ENCODE results near the gene RBMS3.

RBMS3 gene

DNA sequence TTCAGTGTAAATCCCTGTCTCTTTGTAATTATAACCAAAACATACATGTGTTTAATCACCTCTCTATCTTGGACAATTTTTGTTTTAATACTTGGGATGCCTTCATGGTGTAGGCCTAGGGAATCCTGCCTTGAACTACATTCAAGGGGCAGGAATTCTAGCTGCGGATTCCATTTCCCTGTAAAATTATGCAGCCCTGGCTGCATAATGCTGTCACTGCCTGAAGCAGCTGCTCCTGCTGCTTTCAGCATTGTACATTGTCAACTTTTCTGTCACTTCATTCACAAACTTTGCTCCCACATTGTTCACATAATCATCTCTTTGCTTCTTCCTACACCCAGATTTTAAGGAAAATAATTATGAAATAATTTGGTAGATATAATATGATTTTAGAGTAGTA, 638.7 kb downstream of the RBMS3 start:
- no peaks in the 10 kb centered on the region for H3K9me3 ChIP-seq (ENCODE audit: control insufficient read depth in 1 of 2, low read length in 2 of 2)
- no peaks in the 10 kb centered on the region for H3K27me3 ChIP-seq (ENCODE audit: low read depth, low read length)
- no peaks in the 10 kb centered on the region for H3K36me3 ChIP-seq (ENCODE audit: control insufficient read depth in 1 of 2, insufficient read depth in 2 of 2, low read length in 2 of 2)
- H3K4me3 ChIP-seq (ENCODE audit: low read depth in 1 of 2, low read length in 2 of 2): no peak overlapping the region
- H3K27ac ChIP-seq (ENCODE audit: low read length): no peak overlapping the region
- H3K4me1 ChIP-seq (ENCODE audit: control insufficient read depth in 1 of 2, insufficient read depth in 2 of 2, low read length in 2 of 2): no peaks in the 10 kb centered on the region

DNA sequence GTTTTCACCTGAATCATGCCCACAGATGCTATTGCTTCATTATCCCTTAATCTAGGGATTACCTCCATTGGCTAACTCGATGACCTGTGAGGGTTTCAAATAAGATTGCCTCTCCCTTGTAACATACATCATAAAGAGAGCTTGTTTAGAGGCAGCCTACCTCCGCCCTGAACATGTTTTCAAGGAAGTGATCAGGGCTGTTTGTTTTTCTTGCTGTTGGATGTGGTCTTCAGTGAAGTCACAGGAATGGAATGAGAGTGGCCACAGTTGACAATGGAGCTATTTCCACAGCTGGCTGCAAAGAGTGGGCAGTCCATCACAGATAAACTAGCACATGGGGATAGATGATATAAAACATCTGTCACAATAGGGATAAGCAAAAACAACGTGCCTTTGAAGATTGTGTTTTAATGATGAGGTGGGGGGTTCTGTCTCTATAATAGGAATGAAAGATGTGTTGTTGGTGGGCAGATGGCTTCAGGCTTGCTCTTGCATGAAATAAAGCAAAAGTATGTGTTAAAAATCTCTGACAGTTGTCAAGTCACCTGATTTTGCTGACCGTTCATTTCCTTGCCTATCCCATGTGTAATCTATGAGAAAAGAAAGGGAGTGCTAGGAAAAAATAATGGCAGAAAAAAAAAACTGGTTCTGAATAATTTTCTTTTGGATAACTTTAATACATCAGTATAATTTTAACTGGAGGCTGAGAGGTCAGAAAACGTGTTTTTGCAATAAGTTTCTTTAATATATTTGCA, 642.3 kb downstream of the RBMS3 start:
- H3K27me3 ChIP-seq (ENCODE audit: low read depth, low read length): no peaks in the 10 kb centered on the region
- no peak overlapping the region for H3K4me3 ChIP-seq (ENCODE audit: low read depth in 1 of 2, low read length in 2 of 2)
- no peak overlapping the region for H3K27ac ChIP-seq (ENCODE audit: low read length)
- H3K36me3 ChIP-seq (ENCODE audit: control insufficient read depth in 1 of 2, insufficient read depth in 2 of 2, low read length in 2 of 2): no peaks in the 10 kb centered on the region
- no peaks in the 10 kb centered on the region for H3K9me3 ChIP-seq (ENCODE audit: control insufficient read depth in 1 of 2, low read length in 2 of 2)
- H3K4me1 ChIP-seq (ENCODE audit: control insufficient read depth in 1 of 2, insufficient read depth in 2 of 2, low read length in 2 of 2): no peaks in the 10 kb centered on the region

DNA sequence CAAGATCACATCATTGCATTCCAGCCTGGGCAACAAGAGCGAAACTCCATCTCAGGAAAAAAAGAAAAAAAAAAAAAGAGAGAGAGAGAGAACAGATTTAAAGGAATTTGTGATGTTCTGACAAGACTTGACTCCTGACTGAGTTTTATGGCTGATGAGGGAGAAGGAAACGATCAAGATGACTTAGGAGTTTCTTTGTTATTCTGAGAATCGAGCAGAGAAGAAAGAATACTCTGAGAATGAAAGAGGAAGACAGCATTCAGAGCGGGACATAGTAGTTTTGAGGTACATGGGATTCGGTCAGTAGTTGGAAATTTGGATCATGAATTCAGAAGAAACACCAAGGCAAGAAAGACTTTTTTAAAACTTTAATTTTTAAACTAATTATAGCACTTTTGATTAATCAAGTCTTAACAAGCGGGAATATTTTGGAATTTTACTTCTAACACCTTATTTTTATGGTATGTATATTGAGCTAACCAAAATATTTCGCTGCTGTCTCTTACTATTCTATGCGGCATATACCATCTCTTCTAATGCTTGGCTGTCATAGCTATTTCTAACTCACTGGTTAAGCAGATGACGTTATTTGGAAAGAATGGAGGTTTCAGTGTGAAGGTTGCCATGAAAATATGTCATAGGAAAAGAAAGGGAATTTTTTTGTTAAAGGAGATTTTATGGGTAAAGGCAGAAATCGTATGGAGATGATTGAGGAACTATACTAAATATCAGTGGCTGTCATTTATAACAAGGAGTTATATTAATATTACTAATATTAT, 644.1 kb downstream of the RBMS3 start:
- H3K27me3 ChIP-seq (ENCODE audit: low read depth, low read length): no peaks in the 10 kb centered on the region
- no peaks in the 10 kb centered on the region for H3K9me3 ChIP-seq (ENCODE audit: control insufficient read depth in 1 of 2, low read length in 2 of 2)
- H3K36me3 ChIP-seq (ENCODE audit: control insufficient read depth in 1 of 2, insufficient read depth in 2 of 2, low read length in 2 of 2): no peaks in the 10 kb centered on the region
- no peak overlapping the region for H3K27ac ChIP-seq (ENCODE audit: low read length)
- H3K4me1 ChIP-seq (ENCODE audit: control insufficient read depth in 1 of 2, insufficient read depth in 2 of 2, low read length in 2 of 2): no peaks in the 10 kb centered on the region
- H3K4me3 ChIP-seq (ENCODE audit: low read depth in 1 of 2, low read length in 2 of 2): no peak overlapping the region

DNA sequence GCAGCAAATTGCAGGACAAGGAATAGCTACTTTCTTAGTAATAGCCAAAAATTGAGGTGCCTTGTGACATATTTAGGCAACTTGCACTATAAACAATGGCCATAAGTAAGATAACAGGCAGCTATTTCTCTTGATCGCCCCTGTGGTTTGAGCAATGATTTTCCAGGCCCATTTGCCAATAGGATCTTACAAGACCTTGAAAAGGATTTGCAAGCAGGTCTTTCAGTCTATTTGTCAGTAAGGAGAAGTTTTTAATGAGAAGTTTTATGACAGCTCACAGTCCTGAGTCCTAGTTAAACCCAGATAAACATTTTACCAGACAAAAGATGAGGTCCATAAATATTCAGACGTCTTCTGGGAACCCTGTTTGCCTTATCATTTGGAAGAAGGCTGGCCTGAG, 645.5 kb downstream of the RBMS3 start:
- no peaks in the 10 kb centered on the region for H3K9me3 ChIP-seq (ENCODE audit: control insufficient read depth in 1 of 2, low read length in 2 of 2)
- H3K4me1 ChIP-seq (ENCODE audit: control insufficient read depth in 1 of 2, insufficient read depth in 2 of 2, low read length in 2 of 2): no peaks in the 10 kb centered on the region
- H3K27me3 ChIP-seq (ENCODE audit: low read depth, low read length): no peaks in the 10 kb centered on the region
- no peaks in the 10 kb centered on the region for H3K36me3 ChIP-seq (ENCODE audit: control insufficient read depth in 1 of 2, insufficient read depth in 2 of 2, low read length in 2 of 2)
- no peak overlapping the region for H3K4me3 ChIP-seq (ENCODE audit: low read depth in 1 of 2, low read length in 2 of 2)
- no peak overlapping the region for H3K27ac ChIP-seq (ENCODE audit: low read length)

DNA sequence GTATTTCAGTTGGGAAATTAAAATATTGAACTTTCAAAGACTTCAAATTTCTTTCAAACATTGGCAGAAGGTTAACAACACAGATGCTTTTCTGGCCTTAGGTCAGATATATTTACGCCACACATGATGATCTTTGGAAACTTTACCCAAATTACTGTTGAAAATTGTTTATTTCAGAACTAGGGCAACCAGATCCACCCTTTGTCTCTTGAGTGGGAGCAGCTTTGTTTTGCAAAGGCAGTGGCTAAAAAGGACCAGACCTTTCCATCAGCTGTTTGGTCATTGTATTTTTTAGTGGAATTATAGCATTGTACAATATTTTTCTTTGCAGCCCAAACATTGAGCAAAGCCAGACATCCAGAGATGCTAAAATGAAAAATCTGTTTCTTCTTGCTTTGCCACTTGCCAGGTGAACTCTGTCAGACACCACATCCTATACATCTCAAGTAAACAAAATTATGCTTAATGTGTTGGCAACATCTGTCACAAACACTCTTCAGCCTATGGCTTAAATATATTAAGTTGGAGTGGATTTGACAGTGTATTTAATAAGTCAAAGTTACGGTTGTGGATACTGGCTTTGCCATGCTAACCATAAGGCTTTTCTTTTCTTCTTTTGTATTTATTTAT, 651.9 kb downstream of the RBMS3 start:
- no peak overlapping the region for H3K4me3 ChIP-seq (ENCODE audit: low read depth in 1 of 2, low read length in 2 of 2)
- no peaks in the 10 kb centered on the region for H3K36me3 ChIP-seq (ENCODE audit: control insufficient read depth in 1 of 2, insufficient read depth in 2 of 2, low read length in 2 of 2)
- no peaks in the 10 kb centered on the region for H3K9me3 ChIP-seq (ENCODE audit: control insufficient read depth in 1 of 2, low read length in 2 of 2)
- H3K27me3 ChIP-seq (ENCODE audit: low read depth, low read length): no peaks in the 10 kb centered on the region
- H3K27ac ChIP-seq (ENCODE audit: low read length): no peak overlapping the region
- peaks cover 0 to 9% of the 10 kb centered on the region in 2 donors for H3K4me1 ChIP-seq (ENCODE audit: control insufficient read depth in 1 of 2, insufficient read depth in 2 of 2, low read length in 2 of 2)

DNA sequence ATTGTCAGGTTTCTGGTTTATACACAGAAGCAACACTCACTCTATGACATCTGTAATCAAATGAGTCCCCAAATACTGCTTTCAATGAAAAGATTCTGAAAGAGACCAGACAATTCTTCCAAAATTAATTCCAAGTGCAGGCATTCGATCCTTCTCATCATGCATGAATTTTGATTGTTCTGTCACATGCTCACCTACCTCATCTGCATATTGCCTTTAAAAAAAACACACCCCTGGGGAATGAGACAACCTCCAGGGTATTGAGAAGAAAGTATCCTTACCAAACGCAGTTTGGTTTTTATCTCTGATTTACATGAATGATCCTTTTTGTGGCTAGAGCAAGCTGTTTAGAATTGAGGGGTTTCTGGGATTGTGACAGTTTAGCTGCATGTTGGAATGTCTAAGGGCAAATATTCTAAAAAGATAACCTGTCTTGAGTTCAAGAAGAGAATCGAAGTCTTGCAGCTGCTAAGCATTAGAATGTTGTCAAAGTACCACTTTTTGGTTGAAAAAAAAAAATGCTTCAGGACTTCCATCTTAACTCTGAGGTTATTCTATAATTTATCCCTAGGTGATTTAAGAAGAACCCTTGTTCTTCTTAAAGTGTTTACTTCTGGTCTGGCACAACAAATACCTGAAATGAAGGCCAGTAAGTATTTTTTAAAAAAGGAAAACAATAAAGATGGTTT, 653.1 kb downstream of the RBMS3 start:
- Histone ChIP-seq H3K36me3 (ENCODE audit: control insufficient read depth in 1 of 2, insufficient read depth in 2 of 2, low read length in 2 of 2) (no peaks in the 10 kb centered on the region), H3K4me3 (ENCODE audit: low read depth in 1 of 2, low read length in 2 of 2) (no peak overlapping the region), H3K4me1 (ENCODE audit: control insufficient read depth in 1 of 2, insufficient read depth in 2 of 2, low read length in 2 of 2) (peaks cover 0 to 9% of the 10 kb centered on the region in 2 donors), H3K9me3 (ENCODE audit: control insufficient read depth in 1 of 2, low read length in 2 of 2) (no peaks in the 10 kb centered on the region), H3K27me3 (ENCODE audit: low read depth, low read length) (no peaks in the 10 kb centered on the region), H3K27ac (ENCODE audit: low read length) (no peak overlapping the region)

DNA sequence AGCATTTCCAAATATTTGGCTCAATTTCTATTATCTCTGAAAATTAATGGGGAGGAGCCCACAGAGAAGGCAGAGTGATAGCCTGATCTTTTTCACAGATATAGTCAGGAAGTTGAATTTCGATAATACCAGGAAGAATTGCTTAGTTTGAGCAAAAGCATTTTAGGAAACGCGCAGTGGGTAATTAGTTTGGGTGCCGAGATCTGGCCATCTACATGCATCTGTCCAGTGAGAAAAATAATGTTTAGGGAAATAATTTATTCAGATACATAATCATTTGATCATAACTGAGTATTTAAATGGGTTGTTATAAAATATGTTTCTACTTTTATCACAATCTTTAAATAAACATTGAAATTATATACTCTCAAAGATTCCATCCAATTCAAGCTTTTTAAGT, 653.9 kb downstream of the RBMS3 start:
- H3K27me3 ChIP-seq (ENCODE audit: low read depth, low read length): no peaks in the 10 kb centered on the region
- peaks cover 0 to 9% of the 10 kb centered on the region in 2 donors for H3K4me1 ChIP-seq (ENCODE audit: control insufficient read depth in 1 of 2, insufficient read depth in 2 of 2, low read length in 2 of 2)
- no peaks in the 10 kb centered on the region for H3K36me3 ChIP-seq (ENCODE audit: control insufficient read depth in 1 of 2, insufficient read depth in 2 of 2, low read length in 2 of 2)
- no peak overlapping the region for H3K27ac ChIP-seq (ENCODE audit: low read length)
- no peaks in the 10 kb centered on the region for H3K9me3 ChIP-seq (ENCODE audit: control insufficient read depth in 1 of 2, low read length in 2 of 2)
- no peak overlapping the region for H3K4me3 ChIP-seq (ENCODE audit: low read depth in 1 of 2, low read length in 2 of 2)

DNA sequence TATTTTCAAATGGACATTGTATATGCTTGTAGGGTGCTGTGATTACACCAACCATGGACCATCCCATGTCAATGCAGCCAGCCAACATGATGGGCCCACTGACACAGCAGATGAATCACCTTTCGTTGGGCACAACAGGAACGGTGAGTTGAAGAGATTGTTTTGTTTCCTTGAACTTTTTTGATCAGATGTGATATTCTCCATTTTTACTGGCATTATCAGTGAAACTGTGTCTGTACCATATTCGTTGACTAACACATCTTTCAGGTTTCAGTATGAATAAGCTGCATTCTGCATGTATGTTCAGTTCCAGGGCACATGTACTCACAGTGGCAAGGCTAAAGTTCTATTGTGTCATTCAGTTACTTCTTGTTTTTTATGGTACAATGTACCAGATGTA, 655.2 kb downstream of the RBMS3 start:
- H3K4me3 ChIP-seq (ENCODE audit: low read depth in 1 of 2, low read length in 2 of 2): no peak overlapping the region
- H3K9me3 ChIP-seq (ENCODE audit: control insufficient read depth in 1 of 2, low read length in 2 of 2): no peaks in the 10 kb centered on the region
- no peaks in the 10 kb centered on the region for H3K27me3 ChIP-seq (ENCODE audit: low read depth, low read length)
- no peaks in the 10 kb centered on the region for H3K36me3 ChIP-seq (ENCODE audit: control insufficient read depth in 1 of 2, insufficient read depth in 2 of 2, low read length in 2 of 2)
- H3K4me1 ChIP-seq (ENCODE audit: control insufficient read depth in 1 of 2, insufficient read depth in 2 of 2, low read length in 2 of 2): peaks cover 0 to 15% of the 10 kb centered on the region in 2 donors
- no peak overlapping the region for H3K27ac ChIP-seq (ENCODE audit: low read length)

DNA sequence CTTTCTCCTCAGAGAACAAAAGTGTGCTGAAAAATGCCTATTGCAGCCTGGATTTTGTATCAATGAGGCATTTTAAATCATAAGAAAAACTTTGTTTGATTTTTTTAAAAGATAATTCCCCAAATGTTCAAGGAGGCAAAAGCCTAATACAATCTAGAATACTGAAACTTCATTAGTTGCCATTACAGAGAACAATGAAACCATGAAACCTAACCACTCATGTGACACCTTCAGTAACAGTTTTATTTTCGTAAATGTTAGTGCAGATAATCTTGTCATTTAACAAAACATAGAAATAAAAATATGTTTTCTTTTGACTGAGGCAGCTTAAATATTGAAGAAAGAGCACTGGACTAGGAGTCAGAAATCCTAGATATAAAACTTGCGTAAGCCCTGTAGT, 655.9 kb downstream of the RBMS3 start:
- H3K4me3 ChIP-seq (ENCODE audit: low read depth in 1 of 2, low read length in 2 of 2): no peak overlapping the region
- no peaks in the 10 kb centered on the region for H3K36me3 ChIP-seq (ENCODE audit: control insufficient read depth in 1 of 2, insufficient read depth in 2 of 2, low read length in 2 of 2)
- peaks cover 0 to 17% of the 10 kb centered on the region in 2 donors for H3K4me1 ChIP-seq (ENCODE audit: control insufficient read depth in 1 of 2, insufficient read depth in 2 of 2, low read length in 2 of 2)
- H3K9me3 ChIP-seq (ENCODE audit: control insufficient read depth in 1 of 2, low read length in 2 of 2): no peaks in the 10 kb centered on the region
- H3K27ac ChIP-seq (ENCODE audit: low read length): no peak overlapping the region
- H3K27me3 ChIP-seq (ENCODE audit: low read depth, low read length): no peaks in the 10 kb centered on the region

DNA sequence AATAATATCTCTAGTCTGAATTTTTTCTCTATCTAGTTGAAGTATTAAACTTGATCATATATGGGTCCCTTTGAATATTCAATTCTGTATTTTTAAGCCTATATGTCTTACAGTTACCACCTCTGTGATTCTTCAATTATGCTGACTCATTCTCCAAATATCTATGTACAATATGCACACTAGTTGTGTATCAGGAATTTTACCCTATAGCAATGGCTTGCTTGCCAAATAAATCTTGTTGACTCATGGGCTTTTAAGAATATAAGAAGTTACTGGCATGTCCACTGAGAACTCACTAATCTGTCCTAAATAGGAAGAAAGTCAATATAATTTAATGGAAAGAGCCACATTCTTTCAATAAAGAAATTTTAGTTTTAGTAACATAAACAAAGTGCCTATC, 656.3 kb downstream of the RBMS3 start:
- no peak overlapping the region for H3K27ac ChIP-seq (ENCODE audit: low read length)
- H3K9me3 ChIP-seq (ENCODE audit: control insufficient read depth in 1 of 2, low read length in 2 of 2): no peaks in the 10 kb centered on the region
- H3K4me3 ChIP-seq (ENCODE audit: low read depth in 1 of 2, low read length in 2 of 2): no peak overlapping the region

DNA sequence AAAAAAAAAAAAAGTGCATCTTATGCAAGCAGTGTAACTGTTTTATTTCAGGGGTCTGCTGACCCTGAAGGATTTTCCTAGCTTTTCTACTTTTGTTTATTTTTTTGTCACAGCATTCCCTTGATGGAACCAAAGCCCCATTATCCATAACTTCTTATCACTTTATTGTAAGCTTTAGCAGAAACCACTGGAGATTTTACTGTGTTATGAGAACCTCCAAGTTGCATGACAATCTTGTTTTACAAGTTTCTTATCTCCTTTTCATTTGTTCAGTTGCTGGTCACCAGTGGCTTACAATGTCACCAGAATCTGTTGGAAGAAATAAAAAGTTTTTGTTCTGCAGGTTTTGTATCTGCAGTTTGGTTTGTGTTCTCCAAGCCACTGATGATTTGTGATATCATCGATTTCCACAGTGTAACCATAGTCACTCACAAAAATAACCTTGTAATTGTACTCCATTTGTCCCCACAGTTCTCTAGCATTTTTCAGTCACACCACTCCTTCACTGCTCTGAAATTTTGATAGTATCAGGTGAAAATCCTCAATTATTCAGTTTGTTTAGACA, 660.0 kb downstream of the RBMS3 start:
- H3K9me3 ChIP-seq (ENCODE audit: control insufficient read depth in 1 of 2, low read length in 2 of 2): no peaks in the 10 kb centered on the region
- no peaks in the 10 kb centered on the region for H3K27me3 ChIP-seq (ENCODE audit: low read depth, low read length)
- no peak overlapping the region for H3K27ac ChIP-seq (ENCODE audit: low read length)
- H3K36me3 ChIP-seq (ENCODE audit: control insufficient read depth in 1 of 2, insufficient read depth in 2 of 2, low read length in 2 of 2): no peaks in the 10 kb centered on the region
- H3K4me1 ChIP-seq (ENCODE audit: control insufficient read depth in 1 of 2, insufficient read depth in 2 of 2, low read length in 2 of 2): peaks cover 0 to 8% of the 10 kb centered on the region in 2 donors
- H3K4me3 ChIP-seq (ENCODE audit: low read depth in 1 of 2, low read length in 2 of 2): no peak overlapping the region

More for the DNA sequence above, 656.3 kb downstream of the RBMS3 start:
- no peaks in the 10 kb centered on the region for H3K27me3 ChIP-seq (ENCODE audit: low read depth, low read length)
- peaks cover 0 to 17% of the 10 kb centered on the region in 2 donors for H3K4me1 ChIP-seq (ENCODE audit: control insufficient read depth in 1 of 2, insufficient read depth in 2 of 2, low read length in 2 of 2)
- H3K36me3 ChIP-seq (ENCODE audit: control insufficient read depth in 1 of 2, insufficient read depth in 2 of 2, low read length in 2 of 2): no peaks in the 10 kb centered on the region
